GM21447 (cell line): ENCODE results near the gene TNK2.

Experiments used
- ATAC-seq: cut with Tn5 transposase; IDR thresholded peaks from one replicate; pipeline ENCODE4 v1.9.1; 2021; ENCODE audit not compliant: unreplicated experiment

TNK2 gene

DNA sequence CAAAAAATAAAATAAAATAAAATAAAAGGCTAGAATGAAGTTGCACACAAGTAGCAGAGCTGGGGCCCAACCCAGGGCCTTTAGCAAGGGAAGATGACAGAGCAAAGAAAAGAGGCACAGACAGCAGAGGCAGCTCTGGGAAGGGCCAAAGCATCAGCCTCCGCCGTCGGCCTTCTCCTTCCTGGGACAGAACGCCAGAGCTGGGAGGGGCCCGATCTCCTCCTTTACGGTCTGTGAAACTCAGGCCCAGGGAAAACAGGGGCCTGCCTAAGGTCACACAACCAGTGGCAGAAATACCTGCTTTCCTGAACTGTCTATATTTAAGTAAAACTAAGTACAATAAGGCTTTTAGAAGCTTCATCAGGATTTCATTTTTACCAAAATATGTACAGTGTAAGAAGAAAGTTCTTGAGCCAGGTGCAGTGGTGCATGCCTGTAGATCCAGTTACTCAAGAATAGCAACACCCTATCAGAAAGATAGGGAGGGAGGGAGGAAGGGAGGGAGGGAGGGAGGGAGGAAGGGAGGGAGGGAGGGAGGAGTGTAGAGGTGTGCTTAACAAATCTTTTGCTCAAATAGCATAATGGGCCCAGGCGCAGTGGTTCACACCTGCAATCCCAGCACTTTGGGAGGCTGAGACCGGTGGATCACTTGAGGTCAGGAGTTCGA lies 53.6 kb downstream of the TNK2 start:
- no peak for ATAC-seq

DNA sequence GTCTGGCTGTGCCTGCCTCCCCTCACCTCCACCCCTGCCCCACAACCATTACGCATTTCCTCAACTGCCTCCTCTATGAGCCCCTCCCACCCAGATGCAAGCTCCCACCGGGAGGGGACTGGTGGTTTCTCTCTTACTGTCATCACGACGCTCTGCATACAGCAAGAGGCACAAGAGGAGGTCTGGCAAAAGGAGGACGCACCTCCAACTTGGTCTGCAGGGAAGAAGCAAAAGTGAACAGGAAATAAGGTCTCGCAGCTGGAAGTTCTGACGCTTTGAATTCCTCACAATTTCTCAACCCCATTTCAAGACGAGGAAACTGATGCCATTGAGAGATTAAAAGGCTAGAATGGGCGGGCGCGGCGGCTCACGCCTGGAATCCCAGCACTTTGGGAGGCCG lies 54.4 kb downstream of the TNK2 start:
- no peak for ATAC-seq

DNA sequence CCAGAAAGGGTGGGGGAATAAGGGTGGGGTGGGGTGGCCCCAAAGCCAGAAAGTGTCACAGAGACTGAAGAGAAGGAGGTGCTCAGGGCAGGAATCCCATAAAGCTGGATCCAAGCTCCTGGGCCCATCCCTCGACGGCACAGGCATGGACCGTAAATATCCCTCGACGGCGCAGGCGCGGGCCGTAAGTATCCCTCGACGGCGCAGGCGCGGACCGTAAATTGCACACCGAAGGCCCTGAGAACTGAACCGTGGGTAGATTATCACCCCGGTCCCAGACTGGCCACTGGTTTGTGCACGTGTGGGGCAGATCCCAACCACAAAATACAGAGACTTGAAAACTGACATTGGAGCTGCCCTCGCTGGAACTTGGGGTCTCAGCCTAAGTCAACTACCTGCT lies 55.3 kb downstream of the TNK2 start:
- no peak for ATAC-seq

DNA sequence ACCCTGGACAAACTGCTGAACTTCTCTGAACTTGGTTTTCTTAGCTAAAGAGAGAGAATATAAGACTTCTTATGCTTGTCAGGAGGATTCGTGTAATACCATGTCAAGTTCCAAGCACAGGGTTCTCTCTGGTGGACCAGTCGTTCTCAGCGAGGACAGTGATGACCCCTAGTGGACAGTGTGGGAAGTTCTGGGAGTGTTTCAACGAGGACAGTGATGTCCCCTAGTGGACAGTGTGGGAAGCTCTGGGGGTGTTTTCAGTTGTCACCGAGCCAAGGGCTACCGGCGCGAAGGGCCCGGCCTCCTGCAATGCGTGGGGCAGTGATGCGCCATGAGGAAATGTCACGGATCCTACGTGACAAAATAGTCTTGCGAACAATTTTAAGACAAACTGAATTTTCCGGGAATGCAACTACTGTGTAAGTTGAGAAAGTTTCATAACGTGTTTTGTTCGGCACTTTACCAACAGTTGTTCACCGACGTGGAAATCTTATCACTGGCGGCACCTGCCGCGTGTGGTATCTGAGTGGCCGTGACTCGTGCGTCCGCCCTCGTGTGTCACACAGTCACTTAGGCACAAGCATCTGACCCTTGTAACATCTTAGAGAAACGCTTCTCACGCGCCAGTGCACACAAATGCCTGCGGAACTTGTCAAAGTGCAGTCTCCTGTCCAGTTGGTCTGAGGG lies 57.4 kb downstream of the TNK2 start:
- peak; percentile 92 for ATAC-seq

DNA sequence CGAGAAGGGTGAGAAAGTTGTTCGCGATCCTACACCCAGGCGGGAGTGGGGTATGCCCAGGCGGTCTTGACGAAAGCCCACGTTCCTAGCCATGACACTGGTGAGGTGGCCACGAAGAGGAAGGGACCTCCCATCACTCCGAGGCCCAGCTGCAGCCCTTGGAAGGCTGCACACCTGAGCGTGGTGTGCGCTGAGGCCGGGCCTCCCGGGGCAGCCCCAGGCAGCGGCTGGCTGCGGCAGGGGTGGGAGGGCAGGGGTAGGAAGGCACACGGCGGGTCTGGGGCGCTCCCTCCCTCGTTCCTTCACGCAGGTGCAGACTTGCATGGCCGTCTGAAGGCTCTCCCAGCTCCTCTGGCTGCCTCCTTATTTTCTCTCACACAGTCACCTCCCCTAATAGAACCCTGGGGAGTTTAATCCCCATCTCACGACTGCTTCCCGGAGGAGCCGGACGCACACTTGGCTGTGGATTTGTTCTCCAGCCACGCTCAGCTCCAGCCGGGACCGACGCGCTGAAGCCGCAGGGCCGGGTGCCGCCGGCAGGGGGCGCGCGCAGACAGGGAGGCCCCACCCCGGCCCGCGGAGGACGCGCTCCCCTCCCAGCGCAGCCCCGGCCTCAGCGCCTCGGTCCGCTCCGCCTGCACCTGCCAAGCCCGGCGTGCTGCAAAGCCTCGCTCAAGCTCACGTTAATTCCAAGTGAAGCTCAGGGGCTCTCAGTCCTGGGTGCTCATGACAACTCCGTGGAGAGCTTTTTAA lies 58.9 kb downstream of the TNK2 start:
- ATAC-seq: no peak

DNA sequence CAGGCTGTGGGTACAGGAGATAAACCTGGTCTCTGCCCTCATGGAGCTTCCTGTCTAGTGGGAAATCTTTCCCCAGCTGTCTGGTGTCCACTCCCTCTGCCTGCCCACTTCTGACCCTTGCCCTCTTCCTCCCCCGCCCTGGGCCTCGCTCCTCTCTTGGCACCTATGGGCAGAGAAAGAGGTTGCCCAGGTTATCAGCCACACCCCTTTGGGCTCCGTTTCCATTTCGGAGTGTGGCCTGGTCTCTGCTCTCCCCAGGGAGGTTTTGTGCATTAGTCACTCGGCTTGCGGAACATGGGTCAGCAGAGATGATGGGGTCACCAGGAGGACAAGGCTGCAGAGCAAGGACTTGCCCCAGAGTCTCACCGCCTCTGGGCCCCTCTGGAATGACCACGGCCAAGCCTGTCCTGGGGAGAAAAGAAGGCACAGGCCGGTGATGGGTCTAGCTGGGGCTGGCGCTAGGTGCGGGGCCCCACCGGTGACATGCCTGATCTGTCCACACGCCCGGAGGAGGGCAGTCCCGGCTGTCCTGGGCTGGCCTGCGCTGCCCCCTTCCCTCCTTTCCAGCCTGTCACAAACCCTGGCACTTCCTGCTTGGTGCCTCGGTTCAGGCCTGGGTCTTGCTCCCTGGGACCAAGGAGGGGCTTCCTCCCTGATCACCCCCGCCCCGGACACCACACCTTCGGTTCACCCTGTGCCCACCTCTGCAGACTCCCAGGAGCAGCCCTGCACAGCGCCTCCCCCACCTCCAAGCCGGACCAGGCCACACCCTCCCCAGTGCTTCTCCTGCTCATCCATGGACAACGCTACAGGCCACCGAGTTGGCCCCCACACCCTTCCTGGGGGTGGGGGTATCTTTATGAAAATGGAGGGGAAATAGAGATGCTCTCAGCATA lies 61.0 kb downstream of the TNK2 start:
- no peak for ATAC-seq

DNA sequence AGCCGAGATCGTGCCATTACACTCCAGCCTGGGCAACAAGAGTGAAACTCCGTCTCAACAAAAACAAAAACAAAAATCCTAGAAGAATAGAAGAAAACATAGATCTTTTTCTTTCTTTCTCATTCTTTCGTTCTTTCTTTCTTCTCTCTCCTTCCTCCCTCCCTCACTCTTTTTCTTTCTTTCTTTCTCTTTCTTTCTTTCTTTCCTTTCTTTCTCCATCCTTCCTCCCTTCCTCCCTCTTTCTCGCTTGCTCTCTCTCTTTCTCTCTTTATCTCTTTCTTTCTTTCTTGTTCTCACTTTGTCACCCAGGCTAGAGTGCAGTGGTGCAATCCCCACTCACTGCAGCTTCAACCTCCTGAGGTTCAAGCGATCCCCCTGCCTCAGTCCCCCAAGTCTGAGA lies 62.9 kb downstream of the TNK2 start:
- no peak for ATAC-seq

DNA sequence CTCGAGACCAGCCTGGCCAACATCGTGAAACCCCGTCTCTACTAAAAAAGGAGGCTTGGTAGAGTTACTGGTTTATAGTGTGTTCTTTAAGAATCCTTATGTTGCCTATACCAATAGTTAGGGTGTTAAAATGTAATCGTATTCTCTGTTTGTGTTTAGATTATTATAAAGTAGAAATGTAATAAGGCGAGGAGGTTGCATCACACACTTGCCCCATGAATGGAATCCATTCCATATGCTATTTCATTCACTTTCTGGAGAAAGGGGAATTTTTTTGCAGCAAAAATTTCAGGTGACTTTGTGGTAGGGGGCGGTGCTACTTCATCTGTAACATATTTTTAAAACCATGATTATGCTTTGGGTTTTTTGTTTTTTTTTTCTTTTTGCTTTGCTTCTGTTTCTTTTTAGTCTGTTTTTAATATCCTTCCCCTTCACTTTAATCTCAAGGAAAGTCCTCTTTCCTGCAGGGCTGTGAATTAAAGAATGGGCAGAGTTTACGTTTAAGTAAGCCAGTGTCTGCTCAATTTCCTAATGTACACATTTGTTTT lies 63.6 kb downstream of the TNK2 start:
- no peak for ATAC-seq

DNA sequence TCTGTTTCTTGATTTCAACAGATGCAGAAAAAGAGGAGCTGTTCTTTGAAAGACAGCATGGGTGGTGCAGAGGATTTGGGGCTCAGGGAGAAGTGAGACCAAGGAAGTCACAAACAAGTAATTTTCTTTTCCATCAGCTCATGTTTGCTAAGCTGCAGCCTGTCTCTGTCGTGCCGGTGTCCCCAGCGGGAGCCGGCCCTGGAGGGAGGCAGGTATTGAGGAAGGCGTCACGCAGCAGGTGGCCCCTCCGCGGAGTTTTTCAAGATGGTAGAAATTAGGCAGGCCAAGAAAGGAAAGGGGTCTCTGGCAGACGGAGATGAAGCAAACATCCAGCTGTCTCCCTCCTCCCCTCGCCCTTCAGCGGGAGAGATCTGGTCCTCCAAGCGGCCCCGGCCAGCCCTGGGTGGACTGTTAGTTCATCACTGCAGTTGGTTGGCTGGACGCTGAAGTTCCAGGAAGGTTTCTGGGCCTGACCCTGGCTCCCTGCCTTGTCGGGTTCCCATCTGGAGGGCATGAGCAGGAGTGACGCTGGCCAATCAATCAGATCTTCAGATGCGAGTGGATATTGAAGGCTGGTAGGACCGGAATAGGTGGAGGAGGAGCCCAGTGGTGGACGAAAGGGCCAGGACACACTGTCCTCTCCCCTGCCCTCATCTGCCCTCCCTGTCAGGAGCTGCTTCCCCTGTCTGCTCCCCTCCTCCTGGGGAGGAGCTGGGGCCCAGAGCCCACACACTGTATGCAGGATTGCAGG lies 68.9 kb downstream of the TNK2 start:
- peak; percentile 7 for ATAC-seq

DNA sequence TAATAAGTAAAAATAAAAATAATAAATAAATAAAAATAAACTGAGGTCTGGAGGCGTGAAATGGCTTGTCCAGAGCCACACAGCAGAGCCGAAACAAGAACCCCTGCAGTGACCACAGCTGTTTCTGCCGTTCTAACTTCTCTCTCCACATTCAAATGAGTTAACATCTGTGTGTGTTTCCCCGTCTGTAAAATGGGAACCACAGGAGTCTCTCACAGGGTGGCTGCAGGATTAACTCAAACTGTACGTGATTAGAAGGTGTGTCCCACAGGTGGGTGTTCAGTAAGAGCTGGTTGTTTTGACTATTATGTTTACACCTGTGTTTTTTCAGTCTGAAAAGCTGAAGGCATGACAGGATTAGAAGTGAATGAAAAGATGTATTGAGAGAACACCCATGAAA lies 69.6 kb downstream of the TNK2 start:
- peak; percentile 77 for ATAC-seq

DNA sequence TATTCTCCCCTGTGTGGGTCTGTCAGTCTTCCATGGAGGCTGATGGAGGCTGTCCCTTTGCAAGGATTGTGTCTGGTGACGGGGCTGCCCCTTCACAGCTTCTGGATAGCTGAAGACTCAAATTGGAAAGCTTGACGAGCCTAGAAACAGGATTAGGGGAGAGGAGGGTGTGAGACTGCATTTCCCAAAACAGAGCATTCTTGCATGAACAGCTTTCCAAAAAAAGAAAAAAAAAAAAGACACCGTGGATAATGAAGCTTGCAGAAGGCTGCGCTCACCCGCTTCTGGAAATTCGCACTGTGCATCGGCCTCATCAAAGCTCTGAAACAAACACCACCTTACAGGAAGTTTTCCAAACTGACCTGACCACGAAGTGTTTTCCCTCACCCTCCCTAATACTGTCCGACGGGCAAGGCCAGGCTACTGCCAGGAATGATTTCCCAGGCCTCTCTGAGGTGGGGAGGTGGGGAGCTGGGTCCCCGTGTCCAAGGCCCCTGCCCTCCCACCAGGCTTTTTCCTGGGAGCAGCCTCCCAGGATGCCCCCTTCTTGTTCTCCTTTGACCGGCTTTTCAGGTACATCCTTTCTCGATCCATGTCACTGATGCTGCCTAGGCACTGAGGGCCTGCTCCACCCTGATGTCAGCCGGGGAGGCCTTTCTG lies 71.7 kb downstream of the TNK2 start:
- no peak for ATAC-seq

DNA sequence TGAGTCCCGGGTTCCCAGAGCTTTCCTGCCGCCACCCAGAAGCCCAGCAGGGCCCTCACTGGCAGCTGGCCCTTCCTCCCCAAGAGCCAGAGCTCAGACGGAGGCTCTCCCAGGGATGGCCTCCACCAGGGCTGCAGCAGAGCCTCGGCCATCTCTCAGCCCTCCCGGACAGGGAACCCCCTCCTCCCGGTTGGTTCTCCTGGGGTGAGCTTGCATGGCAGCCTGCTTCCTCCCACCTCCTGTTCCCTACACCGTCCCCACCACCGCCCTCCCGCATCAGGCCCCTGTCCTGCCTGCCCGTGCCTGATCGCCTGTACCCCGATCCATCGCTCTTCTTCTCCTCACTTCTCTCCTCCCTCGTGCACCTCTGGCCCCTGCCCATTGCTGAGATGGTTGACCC lies 72.6 kb downstream of the TNK2 start:
- ATAC-seq: no peak

DNA sequence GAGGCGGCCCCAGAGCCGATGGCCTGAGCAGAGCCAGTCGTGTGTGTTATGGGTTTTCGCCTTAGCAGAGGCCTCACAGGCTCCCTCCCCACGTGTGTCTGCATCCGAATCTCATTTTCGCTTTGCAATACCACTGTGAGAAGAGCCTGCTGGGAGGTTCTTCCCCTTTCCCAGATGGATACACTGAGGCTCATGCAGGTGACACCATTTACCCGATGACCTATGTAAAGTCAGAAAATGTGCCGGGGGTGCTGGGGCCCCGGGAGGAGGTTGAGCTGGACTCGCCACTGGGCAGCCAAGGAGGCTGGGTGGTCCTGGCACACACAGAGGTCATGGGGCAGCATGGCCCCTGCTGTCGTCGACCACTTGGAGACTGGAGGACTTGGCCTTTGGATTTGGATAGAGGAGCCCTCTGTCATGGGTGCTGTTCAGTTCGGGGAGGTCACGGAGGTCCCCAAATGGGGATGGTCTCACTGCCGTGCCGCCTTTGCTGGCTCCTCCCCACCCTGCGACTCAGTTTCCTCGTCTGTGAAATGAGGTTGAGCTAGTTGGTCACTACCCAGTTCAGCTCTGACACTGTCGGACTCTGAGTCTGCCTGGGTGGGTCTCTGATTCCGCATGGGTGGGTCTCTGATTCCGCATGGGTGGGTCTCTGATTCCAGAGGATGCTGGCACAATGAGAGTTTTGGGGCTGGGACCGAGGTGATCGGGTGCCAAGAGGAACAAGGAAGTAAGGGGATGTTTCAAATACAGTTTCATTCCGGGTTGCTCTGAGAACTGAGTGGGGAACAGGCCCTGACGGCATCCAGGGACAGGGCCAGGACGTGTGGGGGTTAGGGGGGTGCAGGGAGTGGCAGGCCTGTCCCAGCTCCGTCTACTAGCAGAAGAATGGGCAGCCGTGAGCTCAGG lies 73.4 kb downstream of the TNK2 start:
- no peak for ATAC-seq

DNA sequence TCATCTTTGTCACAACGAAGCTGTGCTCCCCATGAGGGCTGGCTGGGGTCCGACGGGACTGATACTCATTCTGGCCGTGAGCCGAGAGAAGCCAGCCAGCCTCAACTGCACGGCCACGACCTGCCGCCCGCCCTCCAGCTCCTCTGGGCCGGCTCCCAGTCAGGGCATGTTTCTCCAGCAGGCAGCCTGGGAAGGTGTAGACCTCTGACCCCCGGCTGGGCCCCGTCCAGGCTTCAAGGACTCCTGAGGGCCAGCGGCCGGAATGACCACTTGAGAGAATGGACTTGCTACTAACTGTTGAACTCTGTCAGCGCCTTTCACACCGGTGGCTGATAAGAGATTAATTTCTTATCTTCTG lies 78.5 kb downstream of the TNK2 start:
- ATAC-seq: no peak

DNA sequence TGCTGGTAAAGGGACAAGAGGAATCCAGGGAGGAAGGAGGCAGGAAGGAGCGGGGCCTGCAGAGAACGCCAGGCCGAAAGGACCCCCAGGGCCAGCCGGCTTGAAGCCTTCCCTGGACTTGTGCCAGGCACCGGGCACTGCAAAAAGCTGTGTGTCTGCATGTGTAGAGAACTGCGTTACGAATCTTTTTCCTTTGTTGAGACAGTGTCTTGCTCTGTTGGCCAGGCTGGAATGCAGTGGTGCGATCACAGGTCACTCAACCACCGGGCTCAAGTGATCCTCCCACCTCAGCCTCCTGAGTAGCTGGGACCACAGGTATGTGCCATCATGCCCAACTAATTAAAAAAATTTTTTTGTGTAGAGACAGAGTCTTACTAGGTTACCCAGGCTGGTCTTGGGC lies 79.6 kb downstream of the TNK2 start:
- no peak for ATAC-seq

DNA sequence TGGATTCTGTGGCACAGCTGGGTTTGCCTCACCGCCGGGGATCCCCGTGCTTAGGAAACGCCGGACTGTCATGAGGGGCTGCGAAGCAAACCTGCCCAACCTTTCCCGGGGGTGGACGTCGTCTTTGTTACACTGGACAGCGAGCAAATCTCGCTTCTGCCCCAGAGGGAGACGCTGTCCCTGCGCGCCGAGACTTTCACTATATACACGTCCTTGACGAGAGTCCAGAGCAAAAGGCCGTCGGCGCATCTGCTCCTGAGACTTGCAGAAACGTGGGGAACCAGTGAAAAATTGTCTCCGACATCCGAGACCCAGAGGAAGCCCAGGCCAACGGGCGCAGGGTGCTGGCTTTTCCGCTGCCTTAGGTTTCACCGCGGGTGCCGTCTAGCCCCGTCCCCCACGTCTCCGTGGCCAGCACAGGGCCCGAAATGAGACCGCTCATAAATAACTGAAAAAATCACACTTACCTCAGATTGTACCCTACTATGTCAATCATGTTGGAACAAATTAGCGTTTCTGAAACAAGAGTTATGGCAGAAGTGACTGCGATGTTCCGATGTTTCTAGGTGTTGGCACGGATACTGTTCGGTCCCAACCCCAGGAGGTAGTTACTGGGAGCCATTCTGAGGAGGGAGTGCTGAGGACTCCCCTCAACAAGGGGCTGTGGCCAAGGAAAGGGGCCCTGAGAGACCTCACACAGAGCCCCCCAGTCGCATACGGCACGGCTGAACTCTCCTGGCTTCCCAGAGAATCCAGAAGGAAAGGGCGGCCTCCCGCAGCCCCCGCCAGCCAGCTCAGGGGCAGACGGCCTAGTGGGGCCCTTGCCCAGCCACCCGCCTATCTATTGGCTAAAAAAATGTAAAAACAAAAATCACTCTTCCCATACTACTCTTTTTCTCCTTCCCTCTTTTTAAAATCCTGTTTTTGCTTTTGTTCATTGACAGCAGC lies 82.2 kb downstream of the TNK2 start:
- no peak for ATAC-seq

DNA sequence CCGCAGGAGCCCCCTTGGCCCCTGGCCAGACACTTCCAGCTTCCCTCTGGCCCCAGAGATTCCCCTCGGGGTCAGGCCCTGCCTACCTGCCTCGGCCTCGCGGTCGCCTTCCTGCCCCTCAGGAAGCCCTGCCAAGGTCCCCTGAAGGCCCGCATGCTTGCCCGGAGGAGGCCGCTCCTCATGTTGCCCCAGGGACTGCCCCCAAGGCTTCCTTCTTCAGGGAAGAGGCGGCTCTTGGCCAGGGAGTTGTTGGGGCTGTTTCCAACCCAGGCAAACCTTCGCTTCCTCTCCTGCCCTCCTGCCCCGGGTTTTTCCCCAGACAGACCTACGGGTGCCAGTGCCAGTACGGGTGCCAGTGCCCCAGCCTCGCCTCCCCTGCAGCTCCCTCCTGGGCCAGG lies 83.2 kb downstream of the TNK2 start:
- no peak for ATAC-seq
